Breast epithelium (tissue), 4 donors: ENCODE results near the gene GRIP2. TPM values are rescaled to one million over a fixed set of nuclear protein-coding genes. Genes with fewer than 3 reads are reported as not detected.

Experiments used
- DNase-seq, 2 donors: peaks; one replicate each; pipeline ENCODE4 v3.0.0-alpha.2; 2019; ENCODE audit warnings: low spot score in 2 of 2
- H3K27ac ChIP-seq, 2 donors: fragments of 200-600 bp; sonication (generic) in 1 of 2; one replicate each; pipeline ENCODE4 v1.5.1; 2016 to 2019; ENCODE audit warnings: mild to moderate bottlenecking in 1 of 2
- H3K27me3 ChIP-seq, 2 donors: fragments of 200-600 bp; sonication (generic) in 1 of 2; one replicate each; pipeline versions ENCODE4 v1.5.1 to v1.6.0; 2017 to 2019; ENCODE audit warnings: control low read depth in 1 of 2, mild to moderate bottlenecking in 1 of 2
- H3K36me3 ChIP-seq: fragments of 200-600 bp; one replicate; pipeline ENCODE4 v1.5.1; 2019
- H3K4me1 ChIP-seq, 2 donors: fragments of 200-600 bp; sonication (generic); one replicate each; pipeline ENCODE4 v1.5.1; 2016 to 2019; ENCODE audit warnings: control low read depth in 1 of 2
- H3K4me3 ChIP-seq, 3 donors: fragments of 200-600 bp; sonication (generic); 1 replicate in 2 of 3; 2 replicates in 1 of 3; pipeline ENCODE4 v1.5.1; 2016 to 2019; ENCODE audit warnings: mild to moderate bottlenecking in 3 of 3, moderate library complexity in 2 of 3
- H3K9me3 ChIP-seq, 2 donors: fragments of 200-600 bp; sonication (generic) in 1 of 2; one replicate each; pipeline ENCODE4 v1.5.1; 2016 to 2019; ENCODE audit warnings: control low read depth in 1 of 2
- CTCF ChIP-seq, 3 donors: fragments of 450-650 bp; IDR thresholded peaks; one replicate each; pipeline ENCODE4 v1.5.1; 2016 to 2017; ENCODE audit warnings: antibody characterized with exemption in 3 of 3, mild to moderate bottlenecking in 3 of 3, moderate library complexity in 3 of 3
- POLR2A ChIP-seq: fragments of 450-650 bp; IDR thresholded peaks from one replicate; pipeline ENCODE4 v1.6.1; 2016; ENCODE audit warnings: antibody characterized with exemption, mild to moderate bottlenecking, moderate library complexity
- POLR2AphosphoS5 ChIP-seq, 3 donors: sonication (generic); formaldehyde crosslinking; IDR thresholded peaks; one replicate each; pipeline ENCODE4 v1.6.1; 2017; ENCODE audit warnings: antibody characterized with exemption in 3 of 3
- intact Hi-C: fragments of 100-400 bp; cut with DNase I; formaldehyde crosslinking; loops from one replicate; pipeline ENCODE4 v1.15.1; 2023; ENCODE audit warnings: low total_unique reads
- total RNA-seq, 3 donors: library from RNA; depleted of rRNA; stranded (reverse); fragments of >200 nt; gene quantifications; one replicate each; pipeline ENCODE4 v1.1.0, GENCODE V29; 2016

The GRIP2 gene
- total RNA-seq, 3 donors from 2014 or later, result 0.16 to 0.88 (median 0.33) TPM

- no peaks in the 10 kb centered on the region for H3K4me1 ChIP-seq
- H3K4me3 ChIP-seq, result no peak overlapping the region
- peak in 1 of 2 donors; percentile 48 for DNase-seq
- H3K36me3 ChIP-seq, result no peaks in the 10 kb centered on the region
- intact Hi-C loops, result no loop called here
- H3K9me3 ChIP-seq, result no peaks in the 10 kb centered on the region
- TF ChIP-seq POLR2AphosphoS5 (IDR thresholded peaks at IDR 0.05) (no peak), CTCF (IDR thresholded peaks at IDR 0.05) (no peak), POLR2A (no peak)
- H3K27me3 ChIP-seq, result no peaks in the 10 kb centered on the region
- no peak overlapping the region for H3K27ac ChIP-seq
These were observed 26.4 kb downstream of the GRIP2 start for GRCh38 chr3:14513566-14514322.

GRCh38 chr3:14512942-14513327 lies 27.2 kb downstream of the GRIP2 start:
- no peaks in the 10 kb centered on the region for H3K36me3 ChIP-seq
- no peak overlapping the region for H3K27ac ChIP-seq
- no peaks in the 10 kb centered on the region for H3K27me3 ChIP-seq
- no peaks in the 10 kb centered on the region for H3K4me1 ChIP-seq
- no peak overlapping the region for H3K4me3 ChIP-seq
- intact Hi-C loops, result no loop called here
- TF ChIP-seq CTCF (IDR thresholded peaks at IDR 0.05) (no peak), POLR2AphosphoS5 (IDR thresholded peaks at IDR 0.05) (no peak), POLR2A (no peak)
- peak in 1 of 2 donors; percentile 39 for DNase-seq
- H3K9me3 ChIP-seq, result no peaks in the 10 kb centered on the region

GRCh38 chr3:14512281-14512941 lies 27.7 kb downstream of the GRIP2 start:
- no peaks in the 10 kb centered on the region for H3K9me3 ChIP-seq
- H3K27ac ChIP-seq, result no peak overlapping the region
- no peaks in the 10 kb centered on the region for H3K27me3 ChIP-seq
- DNase-seq, result no peak
- no peaks in the 10 kb centered on the region for H3K36me3 ChIP-seq
- H3K4me1 ChIP-seq, result no peaks in the 10 kb centered on the region
- TF ChIP-seq CTCF (IDR thresholded peaks at IDR 0.05) (no peak), POLR2A (no peak), POLR2AphosphoS5 (IDR thresholded peaks at IDR 0.05) (no peak)
- H3K4me3 ChIP-seq, result no peak overlapping the region
- intact Hi-C loops, result no loop called here

- DNase-seq, result peak in 1 of 2 donors; percentile 24
- Histone ChIP-seq H3K27ac (no peak overlapping the region), H3K4me3 (no peak overlapping the region), H3K4me1 (no peaks in the 10 kb centered on the region), H3K9me3 (no peaks in the 10 kb centered on the region), H3K36me3 (no peaks in the 10 kb centered on the region), H3K27me3 (no peaks in the 10 kb centered on the region)
- no peak for TF ChIP-seq POLR2AphosphoS5 (IDR thresholded peaks at IDR 0.05)
- no peak for TF ChIP-seq POLR2A
- TF ChIP-seq CTCF (IDR thresholded peaks at IDR 0.05), result no peak
- intact Hi-C loops, result no loop called here
These were observed 28.4 kb downstream of the GRIP2 start for GRCh38 chr3:14511623-14512280.
